Natural killer cell treated with Interleukin-12 subunit alpha and Interleukin-12 subunit beta and Interleukin-15 and Interleukin-18, amount 100 ng/mL, for 72 hours (primary cell): Measurements from ENCODE around the gene CD180. TPM values are rescaled to one million over a fixed set of nuclear protein-coding genes. Genes with fewer than 3 reads are reported as not detected.

Experiments
- ATAC-seq, 2 donors: fragments of 150-1000 bp; cut with Tn5 transposase in 1 of 2; sonication (Bioruptor Pico), chemical (Tn5 transposase) in 1 of 2; 2 replicates each; pipeline ENCODE4 v1.10.0; 2021
- DNase-seq: peaks from one replicate; pipeline ENCODE4 v3.0.0; 2022; ENCODE audit warnings: low spot score
- H3K27ac Mint-ChIP-seq, 2 donors: 1 replicate in 1 of 2; 2 replicates in 1 of 2; pipeline ENCODE4 v1.8.0; 2022; ENCODE audit warnings: mixed read lengths in 2 of 2, mild to moderate bottlenecking in 1 of 2, moderate library complexity in 1 of 2
- H3K27me3 Mint-ChIP-seq, 2 donors: 1 replicate in 1 of 2; 2 replicates in 1 of 2; pipeline ENCODE4 v1.8.0; 2022; ENCODE audit warnings: mixed read lengths in 2 of 2
- H3K36me3 Mint-ChIP-seq: one replicate; pipeline ENCODE4 v1.8.0; 2022; ENCODE audit warnings: mixed read lengths
- H3K4me1 Mint-ChIP-seq, 2 donors: 1 replicate in 1 of 2; 2 replicates in 1 of 2; pipeline ENCODE4 v1.8.0; 2022; ENCODE audit warnings: low read depth in 2 of 2, mixed read lengths in 2 of 2, mild to moderate bottlenecking in 1 of 2
- H3K4me3 Mint-ChIP-seq: one replicate; pipeline ENCODE4 v1.8.0; 2022; ENCODE audit warnings: mixed read lengths
- H3K9me3 Mint-ChIP-seq: 2 replicates; pipeline ENCODE4 v1.8.0; 2022; ENCODE audit warnings: mixed read lengths
- total RNA-seq, 2 donors: library from RNA; stranded (reverse); gene quantifications; one replicate each; pipeline ENCODE4 v1.2.3, GENCODE V29; 2022

Gene CD180
- total RNA-seq, 2 donors from 2014 or later = 0.14 TPM; not detected in 1

GRCh38 chr5:67135381-67135984, 61.1 kb downstream of the CD180 start:
- DNase-seq (no peak), ATAC-seq (no peak)
- Mint-ChIP-seq H3K4me1 (no peaks in the 10 kb centered on the region), H3K4me3 (no peak overlapping the region), H3K9me3 (no peaks in the 10 kb centered on the region), H3K27me3 (no peaks in the 10 kb centered on the region), H3K36me3 (peaks cover 4% of the 10 kb centered on the region), H3K27ac (no peak overlapping the region)

- H3K4me3 Mint-ChIP-seq = no peak overlapping the region
These were observed 62.8 kb downstream of the CD180 start for GRCh38 chr5:67133776-67134175.

GRCh38 chr5:67133217-67133616, 63.4 kb downstream of the CD180 start:
- Mint-ChIP-seq H3K4me1 (no peaks in the 10 kb centered on the region), H3K27ac (no peak overlapping the region), H3K9me3 (no peaks in the 10 kb centered on the region), H3K4me3 (no peak overlapping the region), H3K36me3 (peaks cover 4% of the 10 kb centered on the region), H3K27me3 (no peaks in the 10 kb centered on the region)
- no peak for DNase-seq
- no peak for ATAC-seq

More at GRCh38 chr5:67133776-67134175, 62.8 kb downstream of the CD180 start:
- Mint-ChIP-seq H3K27ac (no peak overlapping the region), H3K27me3 (no peaks in the 10 kb centered on the region), H3K9me3 (no peaks in the 10 kb centered on the region), H3K4me1 (no peaks in the 10 kb centered on the region), H3K36me3 (peaks cover 4% of the 10 kb centered on the region)
- ATAC-seq (no peak), DNase-seq (no peak)

GRCh38 chr5:67129768-67130167, 66.8 kb downstream of the CD180 start:
- Mint-ChIP-seq H3K4me3 (no peak overlapping the region), H3K27me3 (no peaks in the 10 kb centered on the region), H3K27ac (no peak overlapping the region), H3K9me3 (no peaks in the 10 kb centered on the region), H3K36me3 (peaks cover 13% of the 10 kb centered on the region), H3K4me1 (peaks cover 4 to 5% of the 10 kb centered on the region in 2 donors)
- ATAC-seq = no peak
- no peak for DNase-seq
